ENCODE data around the gene FOXO3. TPM values are rescaled to one million over a fixed set of nuclear protein-coding genes. Genes with fewer than 3 reads are reported as not detected.
"Not testable (repeated sequence)": the region's sequence is repeated elsewhere in the genome, so short reads cannot be mapped to it uniquely, and the experiment has no call there.

The FOXO3 gene
- total RNA-seq, result 17.7 and 20.8 TPM in 2 replicates

DNA sequence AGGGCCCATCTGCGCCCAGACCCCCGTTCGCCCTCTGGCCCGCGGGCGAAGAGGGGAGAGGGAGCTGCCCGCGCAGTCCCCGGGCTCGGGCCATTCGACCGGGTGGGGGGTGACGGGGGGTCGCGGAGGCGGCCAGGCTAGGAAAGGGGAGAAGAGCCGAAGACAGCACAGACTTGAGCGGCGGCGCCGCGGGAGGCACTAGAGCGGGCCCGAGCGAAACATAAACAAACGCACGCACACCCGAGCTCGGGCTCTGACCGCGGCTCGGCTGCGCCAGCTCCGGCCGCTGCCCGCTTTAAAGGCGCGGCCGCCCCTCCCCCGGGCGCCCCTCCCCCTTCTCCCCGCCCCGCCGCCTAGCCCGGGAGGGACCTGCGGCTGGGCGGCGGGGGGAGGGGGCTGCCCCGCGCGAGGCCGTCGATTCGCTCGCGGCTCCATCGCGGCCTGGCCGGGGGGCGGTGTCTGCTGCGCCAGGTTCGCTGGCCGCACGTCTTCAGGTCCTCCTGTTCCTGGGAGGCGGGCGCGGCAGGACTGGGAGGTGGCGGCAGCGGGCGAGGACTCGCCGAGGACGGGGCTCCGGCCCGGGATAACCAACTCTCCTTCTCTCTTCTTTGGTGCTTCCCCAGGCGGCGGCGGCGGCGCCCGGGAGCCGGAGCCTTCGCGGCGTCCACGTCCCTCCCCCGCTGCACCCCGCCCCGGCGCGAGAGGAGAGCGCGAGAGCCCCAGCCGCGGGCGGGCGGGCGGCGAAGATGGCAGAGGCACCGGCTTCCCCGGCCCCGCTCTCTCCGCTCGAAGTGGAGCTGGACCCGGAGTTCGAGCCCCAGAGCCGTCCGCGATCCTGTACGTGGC, at the start of gene FOXO3:
Gene FOXO3, plus strand, starts transcription at position 455 of the 846 bp plus-strand sequence. Its CDS starts 292 bp downstream, at position 747.
- DNase-seq (ENCODE audit: extremely low read depth, low read depth, low spot score), result no peak

DNA sequence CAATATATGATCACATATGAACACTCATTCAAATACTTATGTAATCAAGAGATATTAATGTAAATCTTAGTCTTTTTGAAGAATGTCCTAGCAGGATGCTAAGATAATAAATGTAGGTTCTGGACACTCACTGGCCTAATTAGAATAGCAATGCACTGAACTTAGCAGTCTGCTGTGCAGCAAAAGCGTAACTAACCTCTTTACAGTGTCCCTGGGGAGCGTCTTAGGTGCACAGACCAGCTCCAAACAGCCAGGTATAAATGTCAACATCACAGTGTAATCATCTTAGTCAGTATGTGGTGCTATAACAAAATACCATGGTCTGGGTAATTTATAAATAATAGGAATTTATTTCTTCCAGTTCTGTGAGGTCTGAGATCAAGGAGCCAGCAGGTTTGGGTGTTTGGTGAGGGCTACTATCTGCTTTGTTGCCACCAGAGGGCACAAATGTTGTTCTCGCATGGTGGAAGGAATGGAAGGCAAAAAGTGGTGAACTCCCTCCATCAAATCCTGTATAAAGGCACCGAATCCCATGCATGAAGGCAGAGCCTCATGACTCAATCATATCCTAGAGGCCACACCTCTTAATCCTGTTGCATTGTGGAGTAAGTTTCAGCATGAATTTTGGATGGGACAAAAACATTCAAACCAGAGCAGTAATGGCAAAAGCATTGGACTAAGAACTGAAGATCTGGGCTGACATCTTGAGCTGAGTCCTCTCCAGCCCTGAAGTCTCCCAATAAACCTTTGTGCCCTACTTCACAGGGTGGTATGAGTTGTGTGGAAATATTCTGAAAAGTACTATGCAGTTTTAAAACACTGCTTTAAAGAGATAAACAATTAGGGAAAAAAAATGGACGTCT, 41.8 kb upstream of the FOXO3 start:
- no peak for DNase-seq (ENCODE audit: extremely low read depth, low read depth, low spot score)

DNA sequence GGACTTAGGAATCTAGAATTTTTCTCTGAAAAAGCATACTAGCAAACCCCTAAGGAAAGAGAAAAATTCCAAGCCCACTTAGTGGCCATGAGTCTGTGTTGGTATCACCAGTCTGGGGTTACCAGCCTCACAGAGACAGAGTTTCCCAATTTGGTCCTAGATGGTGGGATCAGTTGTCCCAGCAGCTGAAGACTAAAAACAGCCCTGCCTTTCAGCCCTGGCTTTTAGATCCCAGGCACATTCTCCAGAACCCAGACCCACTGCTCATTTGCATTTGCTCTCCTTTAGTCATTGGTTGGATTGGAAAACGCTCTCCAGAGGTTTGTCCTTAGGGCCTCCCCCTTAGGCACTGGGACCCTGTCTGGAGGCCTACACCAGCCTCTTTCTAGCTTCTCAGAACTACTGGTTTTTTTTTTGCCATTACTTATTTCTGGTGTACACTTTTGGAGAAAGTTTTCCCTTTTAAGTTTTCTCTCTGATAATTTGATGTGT, 39.1 kb upstream of the FOXO3 start:
- no peak for DNase-seq (ENCODE audit: extremely low read depth, low read depth, low spot score)

DNA sequence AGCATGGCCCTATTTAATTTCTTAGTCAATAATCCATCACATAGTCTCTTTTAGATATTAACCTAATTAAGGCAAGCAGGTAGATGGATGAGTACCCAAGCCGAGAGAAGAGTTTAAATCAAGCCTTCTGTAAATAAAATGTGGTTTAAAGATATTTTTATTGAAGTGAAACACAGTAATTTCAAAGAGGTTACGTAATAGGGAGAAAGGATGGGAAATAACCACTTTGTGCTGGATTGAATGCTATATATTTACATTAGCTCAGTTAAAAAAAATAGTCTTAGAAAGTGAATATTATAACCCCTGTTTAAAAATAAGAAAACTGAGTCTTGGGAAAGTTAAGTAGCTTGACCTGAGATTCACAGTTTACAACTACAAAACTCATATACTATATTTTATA, 37.0 kb upstream of the FOXO3 start:
- no peak for DNase-seq (ENCODE audit: extremely low read depth, low read depth, low spot score)

DNA sequence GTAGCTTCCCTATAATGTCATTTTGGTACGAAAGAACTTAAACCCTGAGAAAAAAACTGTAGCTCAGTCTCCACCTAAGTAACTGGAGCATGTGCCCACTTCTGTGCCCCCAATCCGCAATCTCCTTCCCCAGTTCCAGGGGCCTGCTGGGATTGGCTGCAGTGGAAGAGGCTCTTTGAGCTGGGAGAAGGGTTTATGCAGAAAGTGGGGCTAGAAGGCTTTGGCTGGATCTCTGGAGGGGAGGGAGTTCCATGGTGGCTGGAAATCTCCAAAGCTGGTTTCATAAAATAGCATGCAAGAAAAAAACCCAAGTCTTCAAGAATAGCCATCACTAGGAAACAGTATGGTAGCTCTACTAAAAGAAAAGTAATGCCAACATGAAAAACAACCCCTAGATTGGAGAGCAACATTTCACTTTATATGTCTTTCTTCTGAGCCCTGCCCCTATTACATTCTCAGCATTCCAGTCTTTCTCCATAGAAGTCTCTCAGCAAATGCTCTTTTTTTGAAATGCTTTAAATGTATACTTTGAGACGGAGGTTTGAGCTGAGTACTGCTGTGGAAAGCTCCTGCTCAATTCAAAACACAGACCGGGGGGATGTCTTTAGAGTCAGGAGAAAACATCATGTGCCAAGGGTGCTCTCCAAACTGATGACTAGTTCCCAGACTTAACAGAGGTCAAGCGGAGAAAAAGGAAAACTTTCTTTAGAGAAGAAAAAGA, 36.0 kb upstream of the FOXO3 start:
- DNase-seq (ENCODE audit: extremely low read depth, low read depth, low spot score), result no peak

DNA sequence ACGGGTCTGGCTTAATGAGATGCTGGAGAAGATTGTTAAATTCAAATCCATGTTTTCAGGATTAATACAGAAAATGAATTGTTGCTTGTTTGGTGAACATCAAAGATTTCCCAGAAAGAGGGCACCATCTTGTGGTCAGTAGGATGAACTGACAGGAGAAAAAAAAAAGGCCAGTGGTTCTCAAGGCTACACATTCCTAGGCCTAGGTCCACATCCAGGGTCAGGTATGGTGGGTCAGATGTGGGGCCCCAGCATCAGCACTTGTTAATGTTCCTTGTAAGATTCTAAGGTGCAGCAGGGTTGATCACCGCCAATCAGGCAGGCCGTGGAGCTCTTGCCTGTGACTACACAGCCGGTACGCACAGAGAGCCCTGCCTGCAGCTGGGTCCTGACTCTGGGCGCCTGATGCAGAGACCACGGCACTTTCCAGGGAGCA, 34.0 kb upstream of the FOXO3 start:
- no peak for DNase-seq (ENCODE audit: extremely low read depth, low read depth, low spot score)

DNA sequence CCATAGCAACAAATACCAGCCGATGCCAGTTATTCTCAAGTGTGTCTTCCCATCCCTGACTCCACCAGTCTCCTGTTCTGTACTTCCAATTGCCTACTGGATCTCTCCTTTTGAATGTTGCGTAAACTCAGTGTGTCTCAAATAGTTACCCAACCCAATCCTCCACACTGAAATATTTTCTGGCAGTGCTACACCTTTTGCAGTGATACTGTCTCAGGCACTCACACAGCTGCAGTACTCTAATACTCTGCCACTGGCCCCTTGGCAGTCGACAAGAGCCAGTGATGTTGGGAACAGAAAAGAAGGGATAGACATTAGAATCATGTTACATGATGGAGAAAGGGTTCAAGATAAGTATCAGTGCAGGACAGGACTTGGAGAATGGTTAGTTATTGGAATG, 31.8 kb upstream of the FOXO3 start:
- DNase-seq (ENCODE audit: extremely low read depth, low read depth, low spot score), result no peak

DNA sequence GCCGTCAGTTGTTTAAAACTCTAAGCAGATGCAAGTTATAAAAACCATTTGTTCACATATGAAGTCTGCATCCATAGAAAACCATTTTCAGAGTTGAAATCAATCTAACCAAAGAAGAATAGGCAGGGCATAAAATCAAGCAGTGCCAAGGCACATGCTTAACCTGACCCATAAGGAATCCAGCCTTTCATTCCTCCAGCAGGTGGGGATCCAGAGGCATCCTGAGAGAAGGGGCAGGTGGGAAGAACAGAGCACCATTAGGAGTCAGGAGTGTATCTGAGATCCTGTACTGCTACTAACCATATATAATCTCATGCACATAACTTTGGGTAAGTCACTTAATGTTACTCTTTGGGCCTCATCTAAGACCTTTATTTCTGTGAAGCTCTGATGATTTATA, 29.4 kb upstream of the FOXO3 start:
- no peak for DNase-seq (ENCODE audit: extremely low read depth, low read depth, low spot score)

DNA sequence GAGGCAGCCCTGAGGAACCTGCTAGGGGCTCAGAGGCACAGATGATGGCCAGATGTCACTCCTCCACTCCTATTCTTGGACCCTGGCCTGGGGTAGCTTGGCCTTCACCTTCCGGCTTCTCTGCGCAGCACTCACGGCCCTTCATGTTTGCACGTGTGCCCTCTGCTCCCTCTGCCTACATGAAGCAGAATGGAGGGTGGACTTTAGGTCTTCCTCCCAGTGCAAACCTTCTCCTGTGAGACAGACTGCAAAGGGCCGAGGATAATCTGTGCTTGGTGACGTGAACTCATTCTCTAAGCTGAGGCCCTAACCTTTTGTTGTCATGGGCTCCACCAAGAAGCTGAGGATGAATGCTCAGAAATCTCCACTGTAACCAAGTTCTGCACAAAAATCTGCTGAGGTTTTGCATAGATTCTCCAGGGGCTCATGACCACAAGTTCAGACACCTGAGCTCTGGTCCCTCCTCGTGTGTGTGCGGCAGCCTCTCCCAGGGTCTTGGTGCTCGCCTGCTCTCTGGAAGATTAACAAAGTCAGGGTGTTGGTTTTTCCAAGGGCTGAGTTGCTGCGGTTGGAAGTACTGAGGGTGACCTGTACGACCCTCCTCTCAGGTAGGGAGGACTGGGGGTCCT, 25.5 kb upstream of the FOXO3 start:
- DNase-seq (ENCODE audit: extremely low read depth, low read depth, low spot score), result no peak

DNA sequence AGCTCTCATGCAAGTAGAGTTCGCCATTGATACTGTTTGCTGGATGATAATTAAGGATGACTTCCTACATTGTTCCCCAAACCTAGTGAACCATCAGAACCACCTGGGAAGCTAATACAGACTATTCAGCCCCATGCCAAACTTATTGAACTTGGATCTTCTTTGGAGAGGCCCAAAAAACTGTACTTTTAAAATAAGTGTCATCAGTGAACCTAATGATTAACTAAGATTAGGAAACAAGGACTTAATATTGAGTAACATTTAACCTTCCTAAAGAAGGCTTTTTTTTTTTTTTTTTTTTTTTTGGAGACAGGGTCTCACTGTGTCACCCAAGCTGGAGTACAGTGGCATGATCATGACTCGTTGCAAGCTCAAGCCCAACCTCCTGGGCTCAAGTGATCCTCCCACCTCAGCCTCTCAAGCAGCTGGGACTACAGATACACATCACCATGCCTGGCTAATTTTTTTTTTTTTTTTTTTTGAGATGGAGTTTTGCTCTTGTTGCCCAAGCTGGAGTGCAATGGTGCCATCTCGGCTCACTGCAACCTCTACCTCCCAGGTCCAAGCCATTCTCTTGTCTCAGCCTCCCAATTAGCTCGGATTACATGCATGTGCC, 24.7 kb upstream of the FOXO3 start:
- not testable (repeated sequence) for DNase-seq (ENCODE audit: extremely low read depth, low read depth, low spot score)

DNA sequence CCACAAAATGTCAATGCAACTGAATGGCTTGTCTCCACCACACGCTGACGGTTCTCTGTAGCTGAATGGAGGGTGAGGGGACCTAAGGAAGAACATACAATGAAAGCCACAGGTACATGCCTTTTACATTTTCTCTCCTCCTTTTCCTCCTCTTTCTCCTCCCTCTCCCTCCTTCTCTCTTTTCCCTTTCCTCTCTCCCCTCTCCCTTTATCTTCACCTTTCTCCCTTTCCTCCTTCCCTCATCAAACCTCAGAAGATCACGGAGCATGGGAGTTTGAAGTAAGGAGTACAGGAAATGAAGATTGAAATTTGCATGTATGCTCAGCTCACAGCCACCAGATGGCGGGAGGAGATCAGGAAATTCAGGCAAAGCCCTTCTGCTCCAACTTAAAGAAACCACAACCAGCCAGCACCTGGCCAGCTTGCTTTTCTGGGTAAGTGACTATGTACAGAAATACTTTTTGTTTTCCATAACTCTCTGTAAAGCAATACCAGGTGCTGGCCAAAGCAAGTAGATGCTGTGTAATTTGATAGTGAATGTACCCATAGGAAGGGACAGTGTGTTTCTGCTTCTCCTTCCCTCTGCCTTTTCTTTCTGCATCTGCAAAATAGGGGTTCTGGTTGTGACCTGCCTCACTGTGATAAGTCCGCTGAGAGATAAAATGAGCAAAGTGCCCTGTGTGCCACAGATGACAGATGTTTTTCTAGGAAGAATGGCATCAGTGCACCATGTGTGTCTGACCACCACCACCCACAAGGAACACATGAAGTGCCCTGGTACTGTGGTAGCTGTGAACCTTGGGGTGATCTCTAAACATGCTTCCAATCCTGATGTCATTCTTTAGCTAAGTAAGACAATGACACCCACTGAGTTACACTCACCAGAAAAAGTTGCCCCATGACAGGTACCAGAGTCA, 18.6 kb upstream of the FOXO3 start:
- DNase-seq (ENCODE audit: extremely low read depth, low read depth, low spot score), result no peak

DNA sequence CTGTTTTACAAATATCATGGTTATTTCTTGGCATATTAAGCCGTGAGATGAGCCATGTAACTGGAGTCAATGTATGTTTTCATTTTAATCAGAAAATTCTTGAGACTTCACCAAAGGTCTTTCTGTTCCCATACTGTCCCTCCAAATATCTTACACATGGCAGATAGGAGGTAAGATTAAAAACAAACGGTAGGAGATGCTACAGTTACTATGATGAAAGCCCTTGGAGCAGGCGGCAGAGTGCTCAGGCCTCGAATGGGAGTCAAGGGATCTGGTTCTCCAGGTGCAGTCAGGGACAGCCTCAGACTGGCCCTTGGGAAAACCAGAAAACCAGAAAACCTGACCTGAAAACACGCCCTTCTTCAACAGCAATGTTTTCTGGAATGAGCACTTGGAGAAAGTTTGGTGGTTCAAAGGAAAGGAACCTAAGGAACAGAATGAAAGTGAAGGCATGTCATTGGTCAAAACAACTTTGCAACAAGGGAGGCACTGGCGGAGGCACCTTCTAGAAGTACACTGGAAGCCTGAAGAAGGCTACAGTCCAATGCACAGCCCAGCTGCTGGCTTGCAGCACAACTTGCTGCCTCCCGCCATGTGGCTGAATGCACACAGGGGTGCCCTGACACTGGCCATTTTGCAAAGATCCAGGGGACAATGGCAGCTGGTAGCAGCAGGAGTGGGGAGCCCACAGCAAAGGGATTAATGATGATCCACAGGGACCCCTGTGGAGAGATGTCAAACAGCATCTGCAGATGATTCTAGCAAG, 17.4 kb upstream of the FOXO3 start:
- DNase-seq (ENCODE audit: extremely low read depth, low read depth, low spot score), result no peak

DNA sequence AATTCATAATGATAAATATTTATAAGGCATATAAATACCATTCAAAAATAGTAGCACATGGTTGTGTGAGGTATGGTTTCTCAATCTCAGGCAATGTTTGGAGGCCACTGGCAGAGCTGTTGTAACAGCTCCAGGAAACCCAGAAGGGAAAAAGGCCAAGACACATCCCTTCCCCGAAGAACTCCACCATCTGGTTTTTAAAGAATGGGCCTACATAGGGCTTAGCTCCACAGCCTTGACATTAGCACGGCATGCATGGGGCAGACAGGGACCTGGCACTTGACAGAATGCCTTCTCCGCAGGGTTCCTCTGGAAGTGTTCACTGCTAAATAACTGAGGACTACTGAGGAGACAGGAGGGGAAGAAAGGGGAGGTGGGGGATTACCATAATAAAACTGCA, 16.1 kb upstream of the FOXO3 start:
- DNase-seq (ENCODE audit: extremely low read depth, low read depth, low spot score), result no peak

DNA sequence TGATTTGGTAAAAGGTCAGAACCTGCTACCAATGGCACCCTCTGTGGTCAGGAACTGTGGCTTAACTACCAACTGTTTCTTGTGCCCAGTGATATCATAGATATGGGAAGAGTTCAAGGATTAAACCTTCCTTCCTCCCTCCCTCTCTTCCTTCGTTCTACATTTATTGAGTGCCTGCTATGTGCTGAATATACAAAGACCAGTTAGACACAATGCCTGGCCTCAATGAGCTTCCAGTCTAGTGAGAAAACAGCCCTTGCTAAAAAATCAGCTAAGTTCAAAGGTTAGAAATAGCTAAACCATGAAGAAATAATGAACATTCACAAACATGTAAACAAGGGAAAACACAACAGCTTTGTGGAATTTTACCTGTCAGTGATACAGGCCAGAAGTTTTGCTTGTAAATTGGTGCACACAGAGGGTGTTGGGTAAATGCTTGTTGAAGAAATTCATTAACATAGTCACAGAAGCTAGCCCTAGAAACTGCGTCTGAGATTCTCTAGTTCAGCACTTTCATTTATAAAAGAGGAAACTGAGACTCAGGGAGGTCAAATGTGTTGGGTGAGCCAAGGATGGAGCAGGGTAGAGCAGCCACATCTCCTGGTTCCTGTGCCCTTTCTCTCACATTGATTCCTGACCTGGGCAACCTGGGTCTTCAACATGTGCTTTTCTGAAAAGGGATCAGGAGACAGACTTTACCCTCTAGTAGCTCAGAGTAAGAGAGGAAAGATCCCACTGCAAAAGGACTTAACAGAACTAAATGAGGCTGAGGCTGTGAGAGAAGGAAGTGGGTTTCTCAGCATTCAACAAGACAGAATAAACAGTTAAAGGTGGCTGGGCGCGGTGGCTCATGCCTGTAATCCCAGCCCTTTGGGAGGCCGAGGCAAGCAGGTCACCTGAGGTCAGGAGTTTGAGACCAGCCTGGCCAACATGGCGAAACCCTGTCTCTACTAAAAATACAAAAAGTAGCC, 14.4 kb upstream of the FOXO3 start:
- no peak for DNase-seq (ENCODE audit: extremely low read depth, low read depth, low spot score)

DNA sequence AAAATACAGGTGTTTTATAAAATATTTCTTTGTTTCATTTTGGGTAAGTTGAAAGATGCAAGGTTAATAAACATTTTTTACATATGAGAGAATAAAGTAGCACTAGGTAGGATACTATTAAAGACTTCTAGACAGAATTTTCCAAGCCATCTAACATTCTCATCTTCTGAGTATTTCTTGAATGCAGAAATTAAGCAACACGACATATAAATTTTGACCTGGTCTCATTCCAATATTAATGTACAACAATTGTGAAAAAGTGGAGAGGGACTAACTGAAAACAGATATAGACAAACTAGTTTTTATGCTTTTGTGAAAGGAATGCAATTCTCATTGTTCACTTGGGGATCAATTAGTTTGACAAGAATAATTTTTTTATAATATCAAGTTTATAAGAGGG, 11.5 kb upstream of the FOXO3 start:
- no peak for DNase-seq (ENCODE audit: extremely low read depth, low read depth, low spot score)

DNA sequence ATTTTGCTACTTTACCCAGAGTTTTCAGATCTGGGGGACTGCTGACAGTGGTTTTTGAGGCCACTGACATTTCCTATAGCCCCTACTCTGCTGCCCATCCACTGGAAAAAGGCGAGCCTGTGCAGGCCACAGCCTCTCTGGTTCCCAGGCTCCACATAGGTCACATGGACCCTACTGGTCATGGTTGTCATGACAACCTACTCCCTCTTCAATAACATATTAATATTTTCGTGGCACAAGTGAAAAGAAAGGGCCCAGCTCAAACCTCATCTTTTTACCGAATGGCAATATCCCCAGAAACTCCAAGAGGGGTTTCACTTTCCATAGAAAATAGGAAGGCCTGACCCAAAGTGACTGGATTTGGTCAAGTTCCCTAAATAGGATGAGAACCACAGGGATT, 11.0 kb upstream of the FOXO3 start:
- no peak for DNase-seq (ENCODE audit: extremely low read depth, low read depth, low spot score)

DNA sequence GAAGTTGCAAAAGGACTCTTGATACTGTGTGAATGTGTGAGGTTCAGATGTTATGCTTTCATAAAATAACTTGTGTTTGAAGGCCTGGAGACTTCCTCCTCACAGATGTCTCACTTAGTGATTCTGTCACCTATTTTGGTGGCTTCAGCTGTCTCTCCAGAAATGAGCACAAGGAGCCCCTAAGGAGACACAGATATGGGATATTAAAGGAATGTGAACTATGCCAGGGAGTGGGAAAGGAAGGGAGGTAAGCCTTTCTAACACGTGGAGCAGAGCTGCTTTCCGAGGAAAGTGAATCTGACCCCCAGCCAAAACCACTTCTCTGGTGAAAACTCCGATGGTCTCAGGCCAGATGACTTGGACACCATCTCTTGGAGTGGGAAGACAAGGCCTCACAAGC, 10.5 kb upstream of the FOXO3 start:
- DNase-seq (ENCODE audit: extremely low read depth, low read depth, low spot score), result no peak
